Measurements from ENCODE around the gene MUSTN1.

Gene MUSTN1

GRCh38 chr3:52798978-52799476 lies 35.8 kb downstream of the MUSTN1 start:
- DNase-seq: no peak

- no peak for DNase-seq
Measured at GRCh38 chr3:52798376-52798977, 36.3 kb downstream of the MUSTN1 start.

- no peak for DNase-seq
Measured at GRCh38 chr3:52796411-52796810, 38.4 kb downstream of the MUSTN1 start.

- DNase-seq: no peak
Measured at GRCh38 chr3:52795298-52795900, 39.4 kb downstream of the MUSTN1 start.

GRCh38 chr3:52794612-52795099 lies 40.2 kb downstream of the MUSTN1 start, which contains the start of gene ITIH3:
Gene ITIH3 (plus strand): TSS chr3:52794796. CDS start chr3:52794804, 8 bp downstream.
- no peak for DNase-seq

- no peak for DNase-seq
Measured at GRCh38 chr3:52793702-52794611, 40.9 kb downstream of the MUSTN1 start.

GRCh38 chr3:52792961-52793695 lies 41.7 kb downstream of the MUSTN1 start:
- DNase-seq: no peak

GRCh38 chr3:52792413-52792812 lies 42.4 kb downstream of the MUSTN1 start:
- DNase-seq: no peak

- no peak for DNase-seq
Measured at GRCh38 chr3:52791928-52792327, 42.9 kb downstream of the MUSTN1 start.

GRCh38 chr3:52791366-52791765 lies 43.5 kb downstream of the MUSTN1 start:
- no peak for DNase-seq

GRCh38 chr3:52790741-52791140 lies 44.1 kb downstream of the MUSTN1 start:
- DNase-seq: no peak

- no peak for DNase-seq
Measured at GRCh38 chr3:52790337-52790736, 44.5 kb downstream of the MUSTN1 start.

GRCh38 chr3:52789746-52790040 lies 45.1 kb downstream of the MUSTN1 start:
- DNase-seq: no peak

GRCh38 chr3:52788890-52789745 lies 45.7 kb downstream of the MUSTN1 start:
- no peak for DNase-seq

- DNase-seq: no peak
Measured at GRCh38 chr3:52787672-52788625, 46.9 kb downstream of the MUSTN1 start.

GRCh38 chr3:52787246-52787645 lies 47.6 kb downstream of the MUSTN1 start:
- no peak for DNase-seq

GRCh38 chr3:52786330-52787215 lies 48.2 kb downstream of the MUSTN1 start:
- no peak for DNase-seq

GRCh38 chr3:52784931-52785590 lies 49.8 kb downstream of the MUSTN1 start:
- no peak for DNase-seq

- DNase-seq: no peak
Measured at GRCh38 chr3:52784021-52784621, 50.7 kb downstream of the MUSTN1 start.
